Cardiac muscle cell (in vitro differentiated cells and primary cell): ENCODE results near the gene POLR3C. TPM values are rescaled to one million over a fixed set of nuclear protein-coding genes. Genes with fewer than 3 reads are reported as not detected.

Source experiments
- DNase-seq, 2 donors: peaks; one replicate each; pipeline versions ENCODE4 v3.0.0 to v3.0.0-alpha.2; 2010 to 2017; ENCODE audit warnings: low read depth in 1 of 2, low spot score in 1 of 2
- H3K27ac ChIP-seq: fragments of 200-600 bp; sonication (generic); 2 replicates; pipeline ENCODE4 v1.5.1; 2016
- H3K27me3 ChIP-seq: fragments of 200-600 bp; sonication (generic); 2 replicates; pipeline ENCODE4 v1.6.0; 2016; ENCODE audit warnings: control low read depth
- H3K36me3 ChIP-seq: fragments of 200-600 bp; sonication (generic); 2 replicates; pipeline ENCODE4 v1.5.1; 2016; ENCODE audit warnings: control low read depth
- H3K4me1 ChIP-seq: fragments of 200-600 bp; sonication (generic); 2 replicates; pipeline ENCODE4 v1.8.1; 2017; ENCODE audit warnings: low read depth, mild to moderate bottlenecking, mixed run types
- H3K4me3 ChIP-seq: fragments of 200-600 bp; sonication (generic); 2 replicates; pipeline ENCODE4 v1.5.1; 2016; ENCODE audit warnings: mild to moderate bottlenecking
- H3K9me3 ChIP-seq: fragments of 200-600 bp; sonication (generic); 2 replicates; pipeline ENCODE4 v1.5.1; 2017; ENCODE audit warnings: low read depth, mild to moderate bottlenecking, control low read depth
- CTCF ChIP-seq: IDR thresholded peaks from 2 replicates; pipeline ENCODE4 v1.5.1; 2012; ENCODE audit warnings: low read depth, mild to moderate bottlenecking, low read length
- polyA plus RNA-seq: library from polyadenylated mRNA; unstranded; fragments of >200 nt; fragmentation: Nextera tagmentation; extraction: Ambion mirVana; gene quantifications from 2 replicates; pipeline ENCODE4 v1.2.1, GENCODE V29; 2016
- total RNA-seq: library from RNA; depleted of rRNA; stranded (reverse); fragments of >200 nt; gene quantifications from 2 replicates; pipeline ENCODE4 v1.2.3, GENCODE V29; 2016

POLR3C gene
- total and polyA plus RNA-seq, 2 experiments from 2014 or later = 31.4 to 33.2 TPM

DNA sequence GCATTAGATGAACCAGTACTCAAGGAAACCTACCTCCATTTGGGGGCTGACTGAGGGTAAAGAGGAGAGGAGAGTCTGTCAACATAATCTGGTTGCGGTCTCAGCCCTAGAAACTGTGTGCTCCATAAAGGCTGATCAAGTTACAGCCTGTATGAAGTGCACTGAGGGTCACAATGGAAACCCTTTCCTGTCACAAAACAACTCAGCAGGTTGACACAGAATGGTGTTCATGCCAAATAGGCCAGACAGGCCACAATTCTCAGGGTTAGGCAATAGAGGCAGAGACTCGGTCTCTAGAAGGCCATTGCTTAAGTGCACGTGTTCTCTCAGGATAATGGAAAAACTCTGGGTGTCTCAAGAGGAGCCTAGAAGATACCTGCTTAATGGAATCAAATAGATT lies 65.7 kb downstream of the POLR3C start:
- H3K4me3 ChIP-seq = no peak overlapping the region
- no peaks in the 10 kb centered on the region for H3K9me3 ChIP-seq
- H3K27ac ChIP-seq = no peak overlapping the region
- DNase-seq = peak in 1 of 2 donors; percentile 41
- peaks cover 7% of the 10 kb centered on the region for H3K27me3 ChIP-seq
- H3K4me1 ChIP-seq = peaks cover 18% of the 10 kb centered on the region
- no peak for TF ChIP-seq CTCF
- no peaks in the 10 kb centered on the region for H3K36me3 ChIP-seq

DNA sequence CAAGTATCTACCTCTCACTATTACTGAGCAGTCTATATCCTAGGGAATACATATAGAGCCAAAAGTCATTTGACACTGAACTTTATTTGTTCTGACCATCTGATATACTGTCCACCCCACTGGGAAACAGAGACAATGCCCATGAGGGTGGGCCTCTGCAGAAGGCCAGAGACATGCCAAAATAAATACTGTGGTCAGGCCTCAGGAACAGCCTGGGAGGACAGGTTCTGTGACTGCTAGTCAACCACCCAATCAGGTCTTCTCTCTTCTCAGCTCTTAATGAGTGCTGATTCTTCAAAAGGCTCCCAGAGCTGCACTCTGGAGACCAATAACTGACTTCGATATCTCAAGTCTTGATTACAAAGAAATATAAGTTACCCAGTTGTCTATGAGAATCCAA lies 67.1 kb downstream of the POLR3C start:
- Histone ChIP-seq H3K27me3 (no peaks in the 10 kb centered on the region), H3K4me3 (no peak overlapping the region), H3K36me3 (no peaks in the 10 kb centered on the region), H3K27ac (no peak overlapping the region), H3K4me1 (peaks cover 18% of the 10 kb centered on the region), H3K9me3 (no peaks in the 10 kb centered on the region)
- TF ChIP-seq CTCF = no peak
- DNase-seq = peak in 1 of 2 donors; percentile 68

DNA sequence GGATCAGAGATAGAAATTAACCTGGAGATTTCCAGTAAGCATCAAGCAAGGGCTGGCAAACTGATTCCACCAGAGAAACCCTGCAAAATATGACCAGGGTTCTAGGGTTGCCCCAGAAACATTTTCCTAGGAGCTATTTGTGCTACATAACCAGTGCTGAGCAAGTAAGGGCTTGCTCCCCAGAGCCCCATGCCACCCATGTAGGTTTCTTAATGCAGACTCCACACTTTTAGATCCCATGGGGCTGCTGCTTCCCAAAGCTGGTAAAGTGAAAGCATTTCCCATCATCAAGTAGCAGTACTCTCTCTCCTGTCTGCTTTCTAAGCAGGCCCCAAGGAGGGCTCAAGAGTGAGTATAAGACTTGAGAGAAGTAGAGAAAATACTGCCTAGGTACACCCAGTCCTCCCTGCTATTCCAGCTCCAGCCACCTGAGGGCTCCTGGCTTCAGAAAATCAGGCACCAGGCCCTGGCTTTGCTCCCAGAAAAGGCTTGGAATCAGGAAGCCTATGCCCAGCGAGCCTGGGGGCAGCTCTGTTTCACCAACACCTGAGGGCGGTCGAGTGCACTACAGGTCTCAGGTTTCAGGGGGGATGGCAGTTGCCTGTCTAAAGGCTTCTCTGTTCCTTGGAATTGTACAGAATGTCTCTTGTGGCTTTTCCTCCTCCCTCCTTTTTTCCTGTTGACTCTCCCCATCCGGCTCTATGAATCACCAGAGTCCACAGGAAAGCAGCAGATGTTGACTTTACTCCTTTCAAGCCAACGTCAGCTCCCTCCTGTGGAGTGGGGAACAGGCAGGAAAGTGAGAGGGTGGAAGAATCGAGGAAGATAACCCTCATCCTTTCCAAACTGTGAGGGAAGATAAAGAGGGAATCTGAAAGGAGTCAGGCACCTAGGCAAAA lies 67.8 kb downstream of the POLR3C start:
- TF ChIP-seq CTCF = peak; percentile 98
- no peaks in the 10 kb centered on the region for H3K27me3 ChIP-seq
- peaks cover 18% of the 10 kb centered on the region for H3K4me1 ChIP-seq
- H3K4me3 ChIP-seq = peak overlapping the region; percentile 0
- no peaks in the 10 kb centered on the region for H3K9me3 ChIP-seq
- peak overlapping the region; percentile 83 for H3K27ac ChIP-seq
- H3K36me3 ChIP-seq = no peaks in the 10 kb centered on the region
- peak; percentile 98 to 100 for DNase-seq

GRCh38 chr1:145892486-145893087 lies 68.6 kb downstream of the POLR3C start:
- Histone ChIP-seq H3K27me3 (no peaks in the 10 kb centered on the region), H3K9me3 (no peaks in the 10 kb centered on the region), H3K4me3 (peak overlapping the region; percentile 0), H3K4me1 (peaks cover 18% of the 10 kb centered on the region), H3K27ac (peak overlapping the region; percentile 83), H3K36me3 (no peaks in the 10 kb centered on the region)
- peak; percentile 27 to 84 for DNase-seq
- TF ChIP-seq CTCF = no peak

- no peak for TF ChIP-seq CTCF
- no peak overlapping the region for H3K27ac ChIP-seq
Measured at GRCh38 chr1:145893306-145894055, 69.5 kb downstream of the POLR3C start.

More at GRCh38 chr1:145893306-145894055, 69.5 kb downstream of the POLR3C start:
- DNase-seq = no peak
- Histone ChIP-seq H3K27me3 (no peaks in the 10 kb centered on the region), H3K9me3 (no peaks in the 10 kb centered on the region), H3K4me3 (no peak overlapping the region), H3K36me3 (no peaks in the 10 kb centered on the region), H3K4me1 (peaks cover 18% of the 10 kb centered on the region)

Other genes starting within 250 kb of the POLR3C start
- 13.3 and 13.6 TPM in 2 replicates for gene GPR89A, start 216.2 kb upstream of the POLR3C start, total RNA-seq
- 24.3 and 29.1 TPM in 2 replicates for gene GPR89A, start 216.2 kb upstream of the POLR3C start, polyA plus RNA-seq
- 0.18 TPM in 1 of 2 replicates, not detected in the other for gene PDZK1, start 116.8 kb upstream of the POLR3C start, total RNA-seq
- 0.50 and 0.77 TPM in 2 replicates for gene PDZK1, start 116.8 kb upstream of the POLR3C start, polyA plus RNA-seq
- gene CD160, start 104.7 kb upstream of the POLR3C start, total RNA-seq = not detected in 2 replicates
- gene CD160, start 104.7 kb upstream of the POLR3C start, polyA plus RNA-seq = 0.35 and 0.71 TPM in 2 replicates
- gene RNF115, start 105 bp upstream of the POLR3C start, total RNA-seq = 15.7 and 18.8 TPM in 2 replicates
- gene RNF115, start 105 bp upstream of the POLR3C start, polyA plus RNA-seq = 12.9 and 14.5 TPM in 2 replicates
- gene NUDT17, start 21.4 kb downstream of the POLR3C start, total RNA-seq = 19.7 and 23.1 TPM in 2 replicates
- gene NUDT17, start 21.4 kb downstream of the POLR3C start, polyA plus RNA-seq = 15.7 and 17.0 TPM in 2 replicates
- gene PIAS3, start 34.9 kb downstream of the POLR3C start, total RNA-seq = 22.2 and 23.7 TPM in 2 replicates
- gene PIAS3, start 34.9 kb downstream of the POLR3C start, polyA plus RNA-seq = 40.5 and 61.5 TPM in 2 replicates
- gene ANKRD35, start 61.7 kb downstream of the POLR3C start, total RNA-seq = 0.11 TPM in 1 of 2 replicates, not detected in the other
- gene ANKRD35, start 61.7 kb downstream of the POLR3C start, polyA plus RNA-seq = 0.64 and 0.77 TPM in 2 replicates
- 1.9 and 3.0 TPM in 2 replicates for gene ITGA10, start 85.8 kb downstream of the POLR3C start, total RNA-seq
- gene ITGA10, start 85.8 kb downstream of the POLR3C start, polyA plus RNA-seq = 5.6 and 6.1 TPM in 2 replicates
- 28.2 and 28.4 TPM in 2 replicates for gene PEX11B, start 94.5 kb downstream of the POLR3C start, total RNA-seq
- 42.3 and 50.1 TPM in 2 replicates for gene PEX11B, start 94.5 kb downstream of the POLR3C start, polyA plus RNA-seq
- gene RBM8A, start 103.3 kb downstream of the POLR3C start, total RNA-seq = 282 and 329 TPM in 2 replicates
- 272 and 289 TPM in 2 replicates for gene RBM8A, start 103.3 kb downstream of the POLR3C start, polyA plus RNA-seq
- gene LIX1L, start 133.8 kb downstream of the POLR3C start, total RNA-seq = 33.4 and 39.2 TPM in 2 replicates
- gene LIX1L, start 133.8 kb downstream of the POLR3C start, polyA plus RNA-seq = 46.4 and 59.0 TPM in 2 replicates
- 4.3 and 5.7 TPM in 2 replicates for gene ANKRD34A, start 140.4 kb downstream of the POLR3C start, total RNA-seq
- gene ANKRD34A, start 140.4 kb downstream of the POLR3C start, polyA plus RNA-seq = 2.7 and 5.4 TPM in 2 replicates
- 20.6 and 43.4 TPM in 2 replicates for gene POLR3GL, start 140.5 kb downstream of the POLR3C start, total RNA-seq
- 65.1 and 88.2 TPM in 2 replicates for gene POLR3GL, start 140.5 kb downstream of the POLR3C start, polyA plus RNA-seq
- 190 and 260 TPM in 2 replicates for gene TXNIP, start 172.4 kb downstream of the POLR3C start, total RNA-seq
- 172 and 303 TPM in 2 replicates for gene TXNIP, start 172.4 kb downstream of the POLR3C start, polyA plus RNA-seq
- 0.18 TPM in 1 of 2 replicates, not detected in the other for gene HJV, start 197.5 kb downstream of the POLR3C start, total RNA-seq
- gene HJV, start 197.5 kb downstream of the POLR3C start, polyA plus RNA-seq = not detected in 2 replicates